Type B pancreatic cell (in vitro differentiated cells): ENCODE measurements around the gene FIG4. TPM values are rescaled to one million over a fixed set of nuclear protein-coding genes. Genes with fewer than 3 reads are reported as not detected.
"Not testable (repeated sequence)": the region's sequence is repeated elsewhere in the genome, so short reads cannot be mapped to it uniquely, and the experiment has no call there.

Experiments used
- DNase-seq: peaks from one replicate; pipeline ENCODE4 v3.0.0; 2021; ENCODE audit warnings: mixed read lengths; ENCODE audit not compliant: unreplicated experiment; ENCODE audit errors: extremely low spot score
- H3K27ac Mint-ChIP-seq: 2 replicates; pipeline ENCODE4 v1.8.0; 2021; ENCODE audit warnings: mild to moderate bottlenecking, mixed read lengths
- H3K27me3 Mint-ChIP-seq: 2 replicates; pipeline ENCODE4 v1.8.0; 2021; ENCODE audit warnings: mixed read lengths
- H3K36me3 Mint-ChIP-seq: 2 replicates; pipeline ENCODE4 v1.8.0; 2021; ENCODE audit warnings: mixed read lengths
- H3K4me1 Mint-ChIP-seq: one replicate; pipeline ENCODE4 v1.8.0; 2021; ENCODE audit warnings: mixed read lengths; ENCODE audit not compliant: unreplicated experiment
- H3K4me3 Mint-ChIP-seq: 2 replicates; pipeline ENCODE4 v1.8.0; 2021; ENCODE audit warnings: mild to moderate bottlenecking, mixed read lengths
- H3K9me3 Mint-ChIP-seq: 2 replicates; pipeline ENCODE4 v1.8.0; 2021; ENCODE audit warnings: mixed read lengths
- total RNA-seq: library from RNA; stranded (reverse); gene quantifications from 2 replicates; pipeline ENCODE4 v1.2.1, GENCODE V29; 2021; ENCODE audit warnings: low replicate concordance
- TF ChIP-seq, protein P1 (sequence below): fragments of 200-600 bp; sonication (generic); conservative IDR thresholded peaks from 2 replicates; pipeline ENCODE4 v1.5.0; 2021; ENCODE audit warnings: antibody characterized with exemption, mild to moderate bottlenecking

FIG4 gene
- total RNA-seq, 1 donor from 2014 or later, result 15.4 TPM

DNA sequence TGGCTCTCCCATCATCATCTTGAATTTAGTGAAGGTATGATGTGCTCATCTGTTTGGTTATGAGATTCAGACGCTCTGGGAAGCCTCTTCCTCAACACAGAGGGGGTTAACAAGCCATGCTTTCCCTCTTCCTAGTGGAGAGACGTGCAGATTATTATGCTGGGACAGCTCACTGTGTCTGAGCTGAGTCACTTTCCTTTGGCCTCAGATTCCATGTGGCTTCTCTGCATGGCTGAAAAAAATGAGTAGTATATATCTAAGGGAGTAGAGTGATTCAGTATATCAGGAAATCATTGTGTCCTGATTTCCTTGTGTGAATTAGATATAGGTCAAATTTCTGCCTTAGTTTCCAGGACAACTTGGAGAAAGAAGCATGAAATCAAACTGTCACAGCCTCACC lies 52.6 kb downstream of the FIG4 start:
- Mint-ChIP-seq H3K27me3 (no peaks in the 10 kb centered on the region), H3K36me3 (peaks cover 18% of the 10 kb centered on the region), H3K27ac (no peak overlapping the region), H3K4me1 (no peaks in the 10 kb centered on the region), H3K4me3 (no peak overlapping the region), H3K9me3 (no peaks in the 10 kb centered on the region)
- TF ChIP-seq, protein P1, sequence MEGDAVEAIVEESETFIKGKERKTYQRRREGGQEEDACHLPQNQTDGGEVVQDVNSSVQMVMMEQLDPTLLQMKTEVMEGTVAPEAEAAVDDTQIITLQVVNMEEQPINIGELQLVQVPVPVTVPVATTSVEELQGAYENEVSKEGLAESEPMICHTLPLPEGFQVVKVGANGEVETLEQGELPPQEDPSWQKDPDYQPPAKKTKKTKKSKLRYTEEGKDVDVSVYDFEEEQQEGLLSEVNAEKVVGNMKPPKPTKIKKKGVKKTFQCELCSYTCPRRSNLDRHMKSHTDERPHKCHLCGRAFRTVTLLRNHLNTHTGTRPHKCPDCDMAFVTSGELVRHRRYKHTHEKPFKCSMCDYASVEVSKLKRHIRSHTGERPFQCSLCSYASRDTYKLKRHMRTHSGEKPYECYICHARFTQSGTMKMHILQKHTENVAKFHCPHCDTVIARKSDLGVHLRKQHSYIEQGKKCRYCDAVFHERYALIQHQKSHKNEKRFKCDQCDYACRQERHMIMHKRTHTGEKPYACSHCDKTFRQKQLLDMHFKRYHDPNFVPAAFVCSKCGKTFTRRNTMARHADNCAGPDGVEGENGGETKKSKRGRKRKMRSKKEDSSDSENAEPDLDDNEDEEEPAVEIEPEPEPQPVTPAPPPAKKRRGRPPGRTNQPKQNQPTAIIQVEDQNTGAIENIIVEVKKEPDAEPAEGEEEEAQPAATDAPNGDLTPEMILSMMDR, result no peak
- no peak for DNase-seq

DNA sequence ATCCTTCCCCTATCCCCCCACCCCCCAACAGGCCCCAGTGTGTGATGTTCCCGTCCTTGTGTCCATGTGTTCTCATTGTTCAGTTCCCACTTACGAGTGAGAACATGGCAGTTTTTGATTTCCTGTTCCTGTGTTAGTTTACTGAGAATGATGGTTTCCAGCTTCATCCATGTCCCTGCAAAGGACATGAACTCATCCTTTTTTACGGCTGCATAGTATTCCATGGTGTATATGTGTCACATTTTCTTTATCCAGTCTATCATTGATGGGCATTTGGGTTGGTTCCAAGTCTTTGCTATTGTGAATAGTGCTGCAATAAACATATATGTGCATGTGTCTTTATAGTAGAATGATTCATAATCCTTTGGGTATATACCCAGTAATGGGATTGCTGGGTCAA lies 53.7 kb downstream of the FIG4 start:
- DNase-seq, H3K4me1 Mint-ChIP-seq: not testable (repeated sequence)

DNA sequence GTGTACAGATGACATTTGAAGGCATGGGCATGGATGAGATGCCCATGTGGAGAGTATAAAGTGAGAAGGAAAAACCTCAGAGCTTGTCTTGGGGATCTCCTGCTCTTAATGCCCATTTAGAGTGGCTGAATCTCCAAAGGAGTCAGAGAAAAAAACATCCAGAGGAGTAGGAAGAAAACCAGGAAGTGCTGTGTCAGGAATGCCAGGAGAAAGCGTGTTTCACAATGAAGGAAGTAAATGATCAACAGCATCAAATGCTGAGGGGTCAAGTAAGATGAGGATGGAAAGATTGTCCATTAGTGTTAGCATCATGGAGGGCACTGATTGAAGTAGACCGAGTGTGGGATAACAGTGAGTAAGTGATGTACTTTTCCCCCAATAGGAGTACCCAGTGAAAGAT lies 56.1 kb downstream of the FIG4 start:
- peaks cover 5% of the 10 kb centered on the region for H3K36me3 Mint-ChIP-seq
- no peaks in the 10 kb centered on the region for H3K9me3 Mint-ChIP-seq
- H3K4me1 Mint-ChIP-seq, result no peaks in the 10 kb centered on the region
- H3K4me3 Mint-ChIP-seq, result no peak overlapping the region
- no peaks in the 10 kb centered on the region for H3K27me3 Mint-ChIP-seq
- TF ChIP-seq, protein P1, result no peak
- no peak for DNase-seq
- H3K27ac Mint-ChIP-seq, result no peak overlapping the region

More for the DNA sequence above, 53.7 kb downstream of the FIG4 start:
- H3K9me3 Mint-ChIP-seq, H3K27ac Mint-ChIP-seq, H3K4me3 Mint-ChIP-seq, H3K27me3 Mint-ChIP-seq: not testable (repeated sequence)
- peaks cover 10% of the 10 kb centered on the region for H3K36me3 Mint-ChIP-seq

GRCh38 chr6:109759098-109759955 lies 68.2 kb downstream of the FIG4 start:
- Mint-ChIP-seq H3K36me3 (peaks cover 28% of the 10 kb centered on the region), H3K27ac (no peak overlapping the region), H3K4me3 (no peak overlapping the region), H3K27me3 (no peaks in the 10 kb centered on the region), H3K4me1 (no peaks in the 10 kb centered on the region), H3K9me3 (no peaks in the 10 kb centered on the region)
- DNase-seq, result no peak
- TF ChIP-seq, protein P1, result no peak

DNA sequence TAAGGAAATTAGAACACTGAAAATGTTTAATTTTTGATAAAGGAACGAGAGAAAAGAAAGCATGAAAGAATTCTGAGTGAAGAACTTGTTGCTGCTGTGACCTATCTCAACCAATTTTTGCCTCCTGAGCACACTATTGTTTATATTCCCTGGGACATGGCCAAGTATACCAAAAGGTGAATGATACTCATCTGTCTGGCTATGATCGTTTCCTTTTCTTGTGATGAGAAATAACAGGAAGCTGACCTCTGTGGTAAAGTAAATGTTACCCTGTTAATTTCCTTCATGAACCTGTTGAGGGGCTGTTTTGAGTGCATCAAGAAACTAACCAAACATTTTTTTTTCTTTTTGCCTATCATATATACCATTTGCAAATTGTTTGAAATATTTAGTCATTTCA lies 69.1 kb downstream of the FIG4 start:
- no peak for DNase-seq
- Mint-ChIP-seq H3K27ac (no peak overlapping the region), H3K27me3 (no peaks in the 10 kb centered on the region), H3K36me3 (peaks cover 22% of the 10 kb centered on the region), H3K4me1 (no peaks in the 10 kb centered on the region), H3K4me3 (no peak overlapping the region), H3K9me3 (no peaks in the 10 kb centered on the region)
- TF ChIP-seq, protein P1, result no peak

- Mint-ChIP-seq H3K9me3 (no peaks in the 10 kb centered on the region), H3K4me3 (no peak overlapping the region), H3K27me3 (no peaks in the 10 kb centered on the region), H3K27ac (no peak overlapping the region), H3K36me3 (peaks cover 12% of the 10 kb centered on the region), H3K4me1 (no peaks in the 10 kb centered on the region)
- TF ChIP-seq, protein P1, result no peak
- no peak for DNase-seq
These were observed 71.1 kb downstream of the FIG4 start for GRCh38 chr6:109762166-109762565.
